Erythroblast (primary cell): ENCODE measurements around the gene SPON1.

ENCODE experiments used
- GATA1 ChIP-seq: IDR thresholded peaks from 2 replicates; pipeline ENCODE4 v1.6.1; 2011; ENCODE audit warnings: low read depth, mild to moderate bottlenecking, control low read depth, low read length, moderate library complexity
- POLR2A ChIP-seq: IDR thresholded peaks from 2 replicates; pipeline ENCODE4 v1.6.1; 2011; ENCODE audit warnings: mild to moderate bottlenecking, low read length

GRCh38 chr11:14253840-14254239, 291.3 kb downstream of the SPON1 start:
- TF ChIP-seq POLR2A (no peak), GATA1 (no peak)
